HG02623 (cell line): ENCODE measurements around the gene AGAP5.
"Not testable (repeated sequence)": the region's sequence is repeated elsewhere in the genome, so short reads cannot be mapped to it uniquely, and the experiment has no call there.

Experiments used
- ATAC-seq: cut with Tn5 transposase; IDR thresholded peaks from one replicate; pipeline ENCODE4 v1.9.1; 2021; ENCODE audit warnings: moderate library complexity; ENCODE audit not compliant: unreplicated experiment

The AGAP5 gene

DNA sequence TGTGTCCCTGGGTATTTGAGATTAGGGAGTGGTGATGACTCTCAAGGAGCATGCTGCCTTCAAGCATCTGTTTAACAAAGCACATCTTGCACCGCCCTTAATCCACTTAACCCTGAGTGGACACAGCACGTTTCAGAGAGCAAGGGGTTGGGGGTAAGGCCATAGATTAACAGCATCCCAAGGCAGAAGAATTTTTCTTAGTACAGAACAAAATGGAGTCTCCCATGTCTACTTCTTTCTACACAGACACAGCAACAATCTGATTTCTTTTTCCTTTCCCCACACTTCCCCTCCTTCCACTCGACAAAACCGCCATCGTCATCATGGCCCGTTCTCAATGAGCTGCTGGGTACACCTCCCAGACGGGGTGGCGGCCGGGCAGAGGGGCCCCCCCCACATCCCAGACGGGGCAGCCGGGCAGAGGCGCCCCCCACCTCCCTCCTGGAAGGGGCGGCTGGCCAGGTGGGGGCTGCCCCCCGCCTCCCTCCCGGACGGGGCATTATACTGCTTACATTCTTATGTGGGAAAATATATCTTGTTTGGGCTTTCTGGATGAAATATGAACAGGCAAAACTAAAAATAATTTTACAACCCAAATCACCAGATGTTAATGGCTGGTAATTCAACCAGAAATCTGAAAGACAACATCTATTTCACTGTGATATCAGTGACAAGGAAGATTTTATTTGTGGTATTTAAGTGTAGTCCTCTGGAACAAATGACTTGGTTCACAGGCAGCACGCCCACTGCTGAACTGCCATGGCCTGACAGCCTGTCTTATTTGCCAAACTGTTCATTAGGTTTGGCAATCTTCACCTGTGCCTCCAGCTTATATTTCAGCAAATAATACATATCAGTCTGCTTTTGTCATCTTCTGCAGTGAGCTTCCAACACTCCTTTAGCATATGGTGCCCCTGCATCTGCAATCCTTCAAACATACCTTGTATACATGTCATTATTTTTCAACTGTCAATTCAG, 17.6 kb upstream of the AGAP5 start:
- ATAC-seq, result not testable (repeated sequence)

DNA sequence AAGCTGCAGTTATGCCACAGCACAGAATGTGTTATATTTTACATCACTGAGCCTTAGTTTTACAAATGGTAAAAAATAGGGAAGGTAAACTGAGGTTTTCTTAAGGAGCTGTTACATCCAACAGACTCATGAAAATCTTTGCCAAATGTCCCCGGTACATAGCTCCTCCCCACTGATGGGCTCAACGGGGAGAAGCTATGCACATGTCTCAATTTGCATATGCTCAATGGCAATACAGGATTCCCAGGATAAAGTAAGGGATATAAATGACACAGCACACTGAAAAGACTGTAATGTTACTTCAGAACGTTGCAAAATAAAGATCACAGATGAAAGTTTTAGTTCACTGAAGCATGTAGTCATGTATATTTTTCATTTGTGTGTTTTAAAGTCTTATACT, 16.6 kb upstream of the AGAP5 start:
- ATAC-seq, result not testable (repeated sequence)

DNA sequence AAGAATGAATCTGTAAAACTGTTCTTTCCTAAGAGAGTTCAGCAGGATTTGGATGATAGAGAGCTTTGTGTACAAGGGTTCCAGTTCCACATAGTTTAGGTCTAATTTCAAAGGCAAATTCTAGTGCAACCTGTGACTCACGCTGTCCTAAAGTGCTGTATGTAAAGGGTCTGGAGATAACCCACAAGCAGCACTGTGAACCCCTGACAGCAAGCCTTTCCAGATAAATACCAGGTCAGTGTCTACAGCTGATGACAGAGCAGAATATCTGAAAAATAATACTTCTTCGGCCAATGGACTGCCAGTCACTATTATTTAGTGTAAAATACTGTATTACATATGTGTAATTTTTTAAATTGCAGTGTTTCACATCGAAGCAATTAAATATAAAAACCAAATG, 16.0 kb upstream of the AGAP5 start:
- ATAC-seq, result not testable (repeated sequence)

DNA sequence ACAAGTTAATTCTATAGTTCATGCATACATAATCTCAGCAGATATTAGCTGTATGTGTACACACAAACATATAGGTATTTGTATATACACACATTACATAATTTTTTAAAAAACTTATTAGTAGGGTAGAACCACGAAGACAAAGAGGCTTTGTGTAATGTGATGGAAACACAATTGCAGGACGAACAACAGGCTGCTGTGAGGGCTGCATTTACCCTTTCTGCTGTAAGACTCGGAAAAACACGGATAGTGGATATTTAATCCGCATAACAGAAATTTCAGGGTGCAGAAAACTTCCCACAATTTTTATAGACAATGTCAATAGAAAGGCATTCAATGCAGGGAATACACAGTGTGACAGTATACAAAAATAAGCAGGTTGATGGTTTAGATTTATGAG, 13.8 kb upstream of the AGAP5 start:
- ATAC-seq, result not testable (repeated sequence)

DNA sequence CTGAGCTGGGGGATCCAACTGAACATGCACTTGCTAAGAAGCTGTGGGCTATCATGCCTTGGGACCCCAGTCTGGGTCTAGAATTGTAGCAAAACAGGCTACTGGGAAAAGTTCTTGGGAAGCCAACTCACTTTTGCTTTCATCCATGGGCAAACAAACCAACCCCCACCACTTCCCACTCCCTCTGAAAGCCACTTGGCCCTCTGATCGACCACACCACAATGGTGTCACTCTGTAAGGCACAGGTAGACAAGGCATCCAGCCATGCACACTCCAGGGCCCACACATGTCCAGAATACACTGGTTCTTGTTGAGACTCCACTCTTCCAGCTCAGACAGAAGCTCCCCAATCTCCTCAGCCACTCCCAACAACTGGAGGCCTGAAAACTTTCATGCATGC, 10.2 kb upstream of the AGAP5 start:
- ATAC-seq, result not testable (repeated sequence)

DNA sequence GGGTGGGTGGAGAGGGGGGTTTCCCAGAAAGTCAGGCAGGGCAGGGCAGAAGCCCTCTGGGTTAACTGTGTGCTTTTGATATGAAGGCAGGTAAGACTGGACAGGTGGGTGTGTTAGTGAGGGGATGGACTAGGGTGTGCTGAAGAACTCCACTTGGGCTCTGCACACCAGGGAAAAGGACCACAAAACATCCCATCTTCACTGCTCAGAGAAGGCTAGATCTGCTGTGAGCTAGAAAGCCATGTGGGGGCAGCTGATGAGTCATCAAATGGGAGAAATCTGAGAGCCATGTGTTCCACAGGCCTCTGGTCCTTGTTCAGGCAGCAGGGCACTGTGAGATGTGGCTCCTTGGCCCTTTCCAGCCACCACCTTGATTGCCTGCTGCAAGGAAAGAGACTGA, 9.7 kb upstream of the AGAP5 start:
- ATAC-seq, result not testable (repeated sequence)

DNA sequence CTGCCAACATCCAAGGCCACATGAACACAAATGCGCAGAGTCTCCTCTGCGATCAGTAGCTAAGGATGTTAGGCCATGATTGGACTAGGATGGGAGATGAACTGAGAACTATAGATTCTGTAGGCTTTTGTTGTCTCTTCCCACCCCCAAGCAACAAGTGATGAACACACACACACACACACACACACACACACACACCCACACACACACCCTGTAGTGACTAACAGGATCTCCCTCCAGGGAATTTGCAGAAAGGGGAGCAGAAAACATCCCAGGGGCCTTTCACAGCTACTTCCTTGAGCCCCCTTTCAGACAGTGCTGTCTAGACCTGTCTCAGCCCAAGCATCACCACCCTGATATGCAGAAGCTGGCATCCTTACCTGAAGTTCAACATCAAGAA, 8.6 kb upstream of the AGAP5 start:
- ATAC-seq, result not testable (repeated sequence)

DNA sequence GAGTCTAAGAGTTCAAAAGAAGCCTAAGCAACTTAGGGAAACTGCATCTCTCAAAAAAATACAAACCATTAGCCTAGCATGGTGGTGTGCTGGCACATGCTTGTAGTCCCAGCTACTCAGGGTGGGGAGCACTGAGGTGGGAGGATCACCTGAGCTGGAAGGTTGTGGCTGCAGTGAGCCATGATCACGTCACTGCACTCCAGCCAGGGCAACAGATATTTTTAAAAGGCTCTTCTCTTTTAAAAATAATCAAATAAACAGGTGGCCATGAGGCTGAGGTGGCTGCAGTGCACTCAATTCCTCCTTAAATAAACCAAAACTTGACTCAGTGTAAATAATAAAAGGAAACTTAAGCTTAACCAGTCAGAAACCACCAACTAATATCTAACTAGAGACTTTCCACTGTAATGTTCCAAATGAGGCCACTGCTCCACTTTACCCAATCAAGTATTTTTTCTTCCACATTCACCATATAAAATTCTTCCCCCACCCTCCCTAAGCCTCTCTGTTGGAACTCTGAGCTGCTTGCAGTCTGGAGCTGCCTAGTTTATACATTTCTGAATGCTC, 7.7 kb upstream of the AGAP5 start:
- not testable (repeated sequence) for ATAC-seq

DNA sequence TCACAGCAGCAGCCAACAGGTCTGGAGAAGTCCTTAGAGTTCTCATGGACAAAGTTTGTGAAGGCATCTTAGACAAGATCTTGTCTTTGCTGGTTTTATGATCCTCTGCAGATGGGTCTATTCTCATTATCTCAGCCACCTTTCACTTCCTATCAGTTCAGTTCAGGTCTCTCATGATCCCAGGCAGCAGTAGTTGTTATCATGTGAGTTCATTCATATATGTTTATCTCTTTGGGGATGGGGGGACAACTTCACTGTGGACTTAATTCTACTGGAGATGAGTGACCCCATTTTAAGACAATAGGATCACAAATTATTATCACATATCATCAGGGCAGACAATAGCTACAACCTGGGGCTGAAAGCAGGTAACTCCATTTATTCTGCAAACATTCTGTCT, 6.0 kb upstream of the AGAP5 start:
- not testable (repeated sequence) for ATAC-seq

DNA sequence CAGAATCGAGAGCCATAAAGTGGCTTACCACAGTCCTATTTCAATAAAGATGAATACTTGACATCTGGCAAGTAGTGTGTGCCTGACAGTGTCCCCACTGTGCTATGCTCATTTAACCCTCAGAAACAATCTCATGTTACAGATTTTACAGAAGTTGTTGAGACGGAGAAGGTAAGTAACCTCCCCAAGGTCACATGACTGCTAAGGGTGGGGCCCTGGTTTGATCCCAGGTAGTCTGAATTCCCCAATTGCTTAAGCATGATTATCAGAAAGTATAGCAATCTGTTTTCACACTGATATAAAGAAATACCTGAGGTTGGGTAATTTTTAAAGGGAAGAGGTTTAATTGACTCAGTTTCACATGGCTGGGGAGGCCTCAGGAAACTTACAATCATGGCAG, 910 bp upstream of the AGAP5 start:
- not testable (repeated sequence) for ATAC-seq

DNA sequence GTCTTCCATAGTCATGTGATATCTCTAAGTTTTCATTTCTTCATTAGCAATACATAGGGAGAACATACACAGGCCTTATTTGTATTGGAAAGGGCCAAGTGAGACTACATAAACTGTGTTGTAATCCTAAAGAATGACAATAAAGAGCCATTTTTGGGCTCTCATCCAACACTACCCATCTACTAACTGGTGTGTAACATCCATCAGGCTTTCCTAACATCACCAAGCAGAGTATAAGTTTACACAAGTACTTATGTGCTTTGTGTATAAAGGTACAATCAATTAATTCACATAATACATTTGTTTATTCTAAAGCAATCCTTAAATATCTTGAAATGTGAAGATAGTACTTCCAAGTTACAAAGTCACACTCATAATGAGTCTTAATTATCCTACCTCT, 2.6 kb downstream of the AGAP5 start:
- not testable (repeated sequence) for ATAC-seq

DNA sequence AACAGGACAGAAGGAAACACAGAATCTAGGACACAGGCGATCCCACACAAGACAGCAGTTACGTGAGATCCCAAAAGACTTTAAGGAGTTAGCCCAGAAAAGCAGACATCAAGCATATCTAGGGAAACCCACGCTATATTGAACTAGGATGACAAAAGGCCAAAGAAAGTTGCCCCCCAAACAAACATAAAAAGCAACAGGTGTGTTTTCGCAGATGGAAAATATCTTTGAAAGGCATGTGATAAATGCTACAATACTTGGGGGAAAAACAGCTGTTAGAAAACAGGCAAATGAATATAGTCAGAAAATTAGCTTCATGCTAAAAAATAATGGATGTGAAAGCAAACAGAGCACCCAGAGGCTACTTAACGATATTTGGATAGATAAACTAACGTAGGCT, 7.2 kb downstream of the AGAP5 start:
- not testable (repeated sequence) for ATAC-seq

DNA sequence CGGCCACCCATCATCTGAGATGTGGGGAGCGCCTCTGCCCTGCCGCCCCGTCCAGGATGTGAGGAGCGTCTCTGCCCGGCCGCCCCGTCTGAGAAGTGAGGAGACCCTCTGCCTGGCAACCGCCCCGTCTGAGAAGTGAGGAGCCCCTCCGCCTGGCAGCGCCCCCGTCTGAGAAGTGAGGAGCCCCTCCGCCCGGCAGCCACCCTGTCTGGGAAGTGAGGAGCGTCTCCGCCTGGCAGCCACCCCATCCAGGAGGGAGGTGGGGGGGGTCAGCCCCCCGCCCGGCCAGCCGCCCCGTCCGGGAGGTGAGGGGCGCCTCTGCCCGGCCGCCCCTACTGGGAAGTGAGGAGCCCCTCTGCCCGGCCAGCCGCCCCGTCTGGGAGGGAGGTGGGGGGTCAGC, 8.3 kb downstream of the AGAP5 start:
- not testable (repeated sequence) for ATAC-seq

DNA sequence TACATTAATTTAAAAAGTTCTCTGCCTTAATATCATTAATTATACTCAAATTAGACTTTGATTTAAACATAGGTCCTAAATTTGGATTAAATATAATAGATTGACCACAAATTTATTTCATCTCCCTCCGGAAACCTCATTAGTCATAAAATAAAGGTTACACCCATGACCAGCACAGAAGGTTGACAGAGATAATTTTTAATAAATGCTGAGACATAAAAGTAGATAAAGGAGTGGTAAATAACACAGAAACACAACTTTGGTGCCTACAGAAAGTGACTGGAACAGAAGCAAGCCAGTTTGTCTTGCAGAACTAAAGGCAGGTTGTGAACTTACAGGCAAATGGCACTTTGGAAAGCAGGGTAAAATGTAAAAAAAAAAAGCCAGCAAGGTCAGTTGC, 10.3 kb downstream of the AGAP5 start:
- ATAC-seq, result not testable (repeated sequence)

DNA sequence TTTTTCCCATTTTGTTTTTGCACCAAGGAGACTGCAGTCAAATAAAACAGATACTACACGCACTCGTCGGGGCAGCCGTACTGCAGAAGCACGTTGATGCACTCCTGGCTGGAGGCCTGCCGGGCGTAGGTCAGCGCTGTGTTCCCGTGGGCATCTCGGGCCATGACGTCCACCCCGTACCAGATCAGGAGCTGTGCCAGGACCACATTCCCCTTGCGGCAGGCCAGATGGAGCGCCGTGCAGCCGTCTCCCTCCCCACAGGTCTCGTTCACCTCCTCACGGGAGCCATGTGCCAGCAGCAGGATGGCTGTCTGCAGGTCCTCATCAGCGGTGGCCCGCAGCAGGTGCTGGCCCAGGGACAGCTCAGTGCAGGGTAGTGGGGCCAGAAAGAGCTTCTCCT, 23.4 kb downstream of the AGAP5 start:
- not testable (repeated sequence) for ATAC-seq

DNA sequence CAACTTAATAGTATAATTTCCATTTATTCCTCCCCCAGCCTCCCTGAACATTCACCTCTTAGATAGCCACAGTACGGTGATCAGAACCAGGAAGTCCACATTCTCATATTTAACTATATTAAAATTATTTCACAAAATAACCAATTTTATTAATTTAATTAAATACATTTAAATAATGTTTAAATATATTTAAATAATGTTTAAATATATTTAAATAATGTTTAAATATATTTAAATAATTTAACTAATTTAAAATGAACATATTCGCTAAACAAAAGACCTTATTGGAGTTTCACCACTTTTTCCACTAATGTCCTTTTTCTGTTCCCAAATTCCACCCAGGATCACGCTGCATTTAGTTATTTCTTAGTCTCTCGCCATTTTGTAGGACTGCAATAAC, 29.5 kb downstream of the AGAP5 start:
- not testable (repeated sequence) for ATAC-seq

DNA sequence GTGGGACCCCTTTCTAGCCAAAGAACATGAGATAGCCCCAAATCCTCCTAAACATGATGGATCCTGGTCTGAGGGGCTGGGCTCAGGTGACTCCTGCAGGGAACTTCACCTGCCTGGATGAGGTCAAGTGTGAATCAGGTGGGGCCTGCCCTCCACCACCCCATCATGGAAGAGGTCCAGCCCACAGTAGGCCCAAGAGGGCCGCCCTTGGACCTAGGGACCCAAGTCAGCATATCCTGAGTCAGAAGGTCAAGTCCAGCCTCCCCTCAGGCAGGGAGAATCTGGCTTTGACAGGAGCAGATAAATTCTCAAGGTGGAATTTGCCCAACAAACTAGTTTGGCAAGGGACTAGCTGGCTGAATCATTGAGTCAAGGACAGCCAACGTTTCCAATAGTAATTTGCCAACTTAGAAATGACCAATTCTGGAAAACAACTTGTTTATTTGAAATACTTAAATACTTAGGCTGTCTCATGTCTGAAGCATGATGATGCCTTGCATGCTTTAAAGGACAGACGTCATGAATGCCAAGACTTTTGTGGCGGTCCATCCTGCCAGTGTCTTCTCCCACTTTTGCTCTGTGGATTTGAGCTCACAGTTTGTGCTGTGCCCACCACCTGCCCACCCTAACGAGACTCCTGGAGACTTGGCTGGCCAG, 31.6 kb downstream of the AGAP5 start:
- not testable (repeated sequence) for ATAC-seq

DNA sequence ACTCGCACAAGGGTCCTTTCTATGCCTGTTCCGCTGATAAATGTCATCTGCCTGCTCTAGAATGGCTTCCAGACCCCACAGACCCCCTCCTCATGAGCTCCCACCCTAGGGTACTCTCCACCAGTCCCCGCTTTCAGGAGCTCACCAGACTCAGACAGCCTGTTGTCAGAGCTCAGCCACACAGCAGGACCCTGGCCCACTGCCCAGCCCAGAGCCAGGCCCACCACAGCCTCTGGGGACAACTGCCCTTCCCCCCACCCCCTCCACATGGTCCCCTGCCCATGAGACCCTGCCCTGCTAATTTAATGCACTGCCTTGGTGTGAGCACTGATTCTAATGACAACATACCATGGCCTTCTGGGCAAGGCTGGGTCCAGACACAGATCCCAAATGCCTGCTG, 32.3 kb downstream of the AGAP5 start:
- ATAC-seq, result not testable (repeated sequence)

DNA sequence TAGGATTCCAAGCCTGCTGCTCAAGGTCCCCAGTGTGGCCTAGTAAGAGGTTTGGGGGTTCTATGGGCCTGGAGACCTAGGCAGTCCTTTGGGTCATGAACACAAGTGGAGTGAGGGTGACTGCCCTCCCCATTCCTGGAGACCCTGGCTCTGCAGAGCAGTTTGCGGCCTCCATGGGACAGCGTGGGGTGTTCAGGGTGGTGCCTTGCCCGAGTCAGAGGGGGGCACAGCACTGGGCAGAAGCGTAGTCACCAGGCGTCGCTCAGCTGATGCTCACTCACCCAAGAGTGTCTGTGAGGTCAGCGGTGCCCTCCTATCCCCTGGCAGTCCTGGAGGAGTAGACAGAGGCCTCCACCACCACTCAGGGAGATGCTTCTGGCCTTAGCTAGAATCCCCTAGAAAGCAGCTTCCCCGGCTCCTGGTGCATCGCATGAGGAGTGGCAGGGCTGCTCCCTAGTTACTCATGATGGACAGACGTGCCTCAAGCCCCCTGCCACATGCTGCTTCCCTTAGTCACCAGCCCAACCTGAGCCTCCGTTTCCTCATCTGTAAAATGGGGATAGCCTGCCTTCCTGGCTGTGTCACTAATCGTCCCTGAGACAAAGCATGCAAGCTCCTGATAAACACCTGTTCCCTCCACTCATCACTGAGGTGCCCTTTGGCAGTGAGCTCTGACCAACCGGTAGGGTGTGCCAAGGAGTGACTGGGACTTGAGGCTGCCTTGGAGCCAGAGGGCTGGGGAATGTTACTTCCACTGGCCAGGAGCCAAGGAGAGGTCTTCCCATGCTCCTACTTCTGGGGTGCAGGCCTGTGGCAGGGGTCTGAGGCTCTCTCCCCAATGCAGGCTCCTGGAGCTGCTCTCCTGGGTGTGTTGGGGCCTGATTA, 33.5 kb downstream of the AGAP5 start:
- not testable (repeated sequence) for ATAC-seq

DNA sequence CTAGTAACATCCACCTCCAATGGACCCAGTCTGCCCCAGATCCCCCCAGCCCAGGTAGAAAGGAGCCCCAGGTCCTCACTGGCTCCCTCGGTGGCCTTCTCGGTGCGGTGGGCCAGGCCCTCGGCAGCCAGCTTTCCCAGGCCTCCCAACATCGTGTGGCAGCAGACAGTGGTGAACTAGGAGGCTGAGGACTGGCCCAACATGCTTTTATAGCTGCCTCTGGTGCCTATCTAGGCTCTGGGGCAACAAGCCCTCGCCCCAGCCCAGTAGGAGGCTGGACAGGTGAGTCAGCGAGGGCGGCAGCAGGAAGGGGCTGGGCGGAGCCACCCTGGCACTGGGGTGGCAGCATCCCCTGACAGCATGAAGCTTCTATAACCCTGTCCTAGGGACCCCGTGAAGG, 34.3 kb downstream of the AGAP5 start:
- not testable (repeated sequence) for ATAC-seq

DNA sequence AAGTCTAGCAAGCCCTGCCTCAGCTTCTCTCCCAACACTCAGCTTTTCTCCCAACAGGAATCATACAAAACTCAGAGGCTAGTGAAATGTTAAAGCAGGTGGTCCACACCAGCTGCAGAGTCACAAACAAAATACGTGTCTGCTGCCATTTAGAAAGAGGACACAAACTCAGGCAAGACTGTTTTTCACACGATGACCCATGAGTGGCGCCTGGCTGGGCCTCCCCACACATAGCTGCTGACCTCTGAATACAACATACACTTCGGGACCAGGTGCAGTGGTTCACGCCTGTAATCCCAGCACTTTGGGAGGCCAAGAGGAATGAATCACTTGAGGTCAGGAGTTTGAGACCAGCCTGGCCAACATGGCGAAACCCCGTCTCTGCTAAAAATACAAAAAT, 35.2 kb downstream of the AGAP5 start:
- ATAC-seq, result not testable (repeated sequence)
